Nephron progenitor cell (in vitro differentiated cells): ENCODE measurements around the gene RAD51B.
A peak's percentile ranks its signal among the peaks of the same experiment; 100 is the strongest.

Experiments
- DNase-seq: peaks from one replicate; pipeline ENCODE4 v3.0.0; 2021
- H3K27ac Mint-ChIP-seq: 2 replicates; pipeline ENCODE4 v1.8.0; 2021; ENCODE audit warnings: mild to moderate bottlenecking, moderate library complexity, mixed read lengths
- H3K27me3 Mint-ChIP-seq: 2 replicates; pipeline ENCODE4 v1.8.0; 2021; ENCODE audit warnings: mild to moderate bottlenecking, low read depth, mixed read lengths; ENCODE audit not compliant: poor library complexity
- H3K36me3 Mint-ChIP-seq: 2 replicates; pipeline ENCODE4 v1.8.0; 2021; ENCODE audit warnings: low read depth, mixed read lengths
- H3K4me1 Mint-ChIP-seq: 2 replicates; pipeline ENCODE4 v1.8.0; 2021; ENCODE audit warnings: mixed read lengths
- H3K4me3 Mint-ChIP-seq: 2 replicates; pipeline ENCODE4 v1.8.0; 2021; ENCODE audit warnings: mild to moderate bottlenecking, moderate library complexity, mixed read lengths
- H3K9me3 Mint-ChIP-seq: 2 replicates; pipeline ENCODE4 v1.8.0; 2021; ENCODE audit warnings: mild to moderate bottlenecking, moderate library complexity, mixed read lengths
- TF ChIP-seq, protein P1 (sequence below): fragments of 200-600 bp; sonication (generic); IDR thresholded peaks from 2 replicates; pipeline ENCODE4 v1.5.0; 2021; ENCODE audit warnings: antibody characterized with exemption

RAD51B gene

DNA sequence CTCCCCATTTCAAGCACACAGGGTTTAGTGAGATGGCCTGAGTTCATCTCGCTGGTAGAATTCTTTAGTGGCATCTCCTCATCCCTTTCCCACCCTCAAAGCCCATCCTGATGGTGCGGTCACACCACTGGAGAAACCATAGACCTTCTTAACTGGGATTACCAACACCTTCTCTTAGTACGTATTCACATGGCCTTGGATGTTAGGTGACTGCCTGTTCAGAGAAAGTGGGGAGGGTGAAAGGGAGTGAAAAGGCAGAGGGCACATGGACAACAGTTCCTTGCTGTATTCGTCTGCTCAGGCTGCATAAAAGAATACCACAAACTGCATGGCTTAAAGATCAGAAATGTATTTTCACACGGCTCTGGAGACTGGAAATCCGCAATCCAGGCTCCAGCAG lies 667.2 kb downstream of the RAD51B start:
- no peak for DNase-seq
- Mint-ChIP-seq H3K4me1 (peaks cover 66% of the 10 kb centered on the region), H3K4me3 (no peak overlapping the region), H3K27me3 (no peaks in the 10 kb centered on the region), H3K27ac (no peak overlapping the region), H3K9me3 (no peaks in the 10 kb centered on the region), H3K36me3 (peaks cover 5% of the 10 kb centered on the region)
- TF ChIP-seq, protein P1, sequence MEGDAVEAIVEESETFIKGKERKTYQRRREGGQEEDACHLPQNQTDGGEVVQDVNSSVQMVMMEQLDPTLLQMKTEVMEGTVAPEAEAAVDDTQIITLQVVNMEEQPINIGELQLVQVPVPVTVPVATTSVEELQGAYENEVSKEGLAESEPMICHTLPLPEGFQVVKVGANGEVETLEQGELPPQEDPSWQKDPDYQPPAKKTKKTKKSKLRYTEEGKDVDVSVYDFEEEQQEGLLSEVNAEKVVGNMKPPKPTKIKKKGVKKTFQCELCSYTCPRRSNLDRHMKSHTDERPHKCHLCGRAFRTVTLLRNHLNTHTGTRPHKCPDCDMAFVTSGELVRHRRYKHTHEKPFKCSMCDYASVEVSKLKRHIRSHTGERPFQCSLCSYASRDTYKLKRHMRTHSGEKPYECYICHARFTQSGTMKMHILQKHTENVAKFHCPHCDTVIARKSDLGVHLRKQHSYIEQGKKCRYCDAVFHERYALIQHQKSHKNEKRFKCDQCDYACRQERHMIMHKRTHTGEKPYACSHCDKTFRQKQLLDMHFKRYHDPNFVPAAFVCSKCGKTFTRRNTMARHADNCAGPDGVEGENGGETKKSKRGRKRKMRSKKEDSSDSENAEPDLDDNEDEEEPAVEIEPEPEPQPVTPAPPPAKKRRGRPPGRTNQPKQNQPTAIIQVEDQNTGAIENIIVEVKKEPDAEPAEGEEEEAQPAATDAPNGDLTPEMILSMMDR: no peak

DNA sequence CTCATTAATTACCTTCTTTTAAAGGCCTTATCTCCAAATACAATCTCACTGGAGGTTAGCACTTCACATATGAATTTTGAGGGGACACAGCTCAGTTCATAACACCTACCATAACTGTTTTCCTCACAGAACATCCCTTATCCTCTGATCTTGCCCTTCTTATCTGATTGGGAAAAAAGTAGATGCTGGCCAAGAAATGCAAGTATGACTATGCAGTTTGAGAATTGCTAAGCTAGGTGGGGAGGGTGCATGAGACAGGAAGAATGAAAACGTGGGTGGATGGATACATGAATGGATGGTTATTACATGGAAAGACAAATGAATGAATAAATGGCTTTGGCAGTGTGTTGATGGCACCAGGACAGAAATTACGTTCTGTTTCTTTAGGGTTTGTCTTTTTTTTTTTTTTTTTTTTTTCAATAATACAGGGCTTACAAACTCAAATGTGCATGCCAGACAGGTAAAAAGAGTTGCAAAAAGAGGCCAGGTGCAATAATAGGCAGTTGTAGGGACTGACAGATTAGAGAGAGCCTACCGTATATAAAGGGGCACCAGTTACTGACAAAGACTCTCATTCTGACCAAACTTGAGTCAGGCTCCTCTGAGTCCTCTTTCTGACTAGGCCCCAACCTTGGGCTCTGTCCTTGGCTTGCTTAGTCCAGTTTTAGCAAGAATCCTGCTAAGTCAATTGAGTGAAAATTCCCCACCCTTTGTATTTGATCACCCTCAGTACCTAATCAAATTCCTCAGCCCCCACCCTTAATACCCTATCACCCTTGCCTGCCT lies 668.4 kb downstream of the RAD51B start:
- Mint-ChIP-seq H3K36me3 (peaks cover 5% of the 10 kb centered on the region), H3K4me3 (no peak overlapping the region), H3K27me3 (no peaks in the 10 kb centered on the region), H3K9me3 (no peaks in the 10 kb centered on the region), H3K27ac (no peak overlapping the region), H3K4me1 (peaks cover 78% of the 10 kb centered on the region)
- DNase-seq: no peak
- TF ChIP-seq, protein P1: no peak

DNA sequence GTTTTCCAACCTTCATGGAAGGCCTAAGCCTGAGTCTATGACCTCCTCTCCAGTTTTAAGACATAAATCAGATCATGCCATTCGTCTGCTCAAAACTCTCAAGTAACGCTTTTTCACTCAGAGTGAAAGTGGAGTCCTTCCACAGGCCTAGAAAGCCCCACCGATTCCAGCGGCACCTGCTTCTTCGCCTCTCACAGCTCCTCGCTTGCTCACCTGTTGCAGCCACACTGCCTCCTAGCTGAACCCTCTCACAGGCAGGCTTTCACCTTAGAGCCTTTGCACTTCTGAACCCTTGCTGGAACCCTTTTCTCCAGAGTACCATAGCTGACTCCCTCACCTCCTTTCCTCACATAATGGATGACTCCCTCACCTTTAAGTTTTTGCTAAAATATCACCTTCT lies 672.2 kb downstream of the RAD51B start:
- Mint-ChIP-seq H3K27ac (peak overlapping the region; percentile 27), H3K9me3 (no peaks in the 10 kb centered on the region), H3K27me3 (no peaks in the 10 kb centered on the region), H3K4me1 (peaks cover 84% of the 10 kb centered on the region), H3K4me3 (peak overlapping the region; percentile 39), H3K36me3 (peaks cover 5% of the 10 kb centered on the region)
- TF ChIP-seq, protein P1: no peak
- no peak for DNase-seq

DNA sequence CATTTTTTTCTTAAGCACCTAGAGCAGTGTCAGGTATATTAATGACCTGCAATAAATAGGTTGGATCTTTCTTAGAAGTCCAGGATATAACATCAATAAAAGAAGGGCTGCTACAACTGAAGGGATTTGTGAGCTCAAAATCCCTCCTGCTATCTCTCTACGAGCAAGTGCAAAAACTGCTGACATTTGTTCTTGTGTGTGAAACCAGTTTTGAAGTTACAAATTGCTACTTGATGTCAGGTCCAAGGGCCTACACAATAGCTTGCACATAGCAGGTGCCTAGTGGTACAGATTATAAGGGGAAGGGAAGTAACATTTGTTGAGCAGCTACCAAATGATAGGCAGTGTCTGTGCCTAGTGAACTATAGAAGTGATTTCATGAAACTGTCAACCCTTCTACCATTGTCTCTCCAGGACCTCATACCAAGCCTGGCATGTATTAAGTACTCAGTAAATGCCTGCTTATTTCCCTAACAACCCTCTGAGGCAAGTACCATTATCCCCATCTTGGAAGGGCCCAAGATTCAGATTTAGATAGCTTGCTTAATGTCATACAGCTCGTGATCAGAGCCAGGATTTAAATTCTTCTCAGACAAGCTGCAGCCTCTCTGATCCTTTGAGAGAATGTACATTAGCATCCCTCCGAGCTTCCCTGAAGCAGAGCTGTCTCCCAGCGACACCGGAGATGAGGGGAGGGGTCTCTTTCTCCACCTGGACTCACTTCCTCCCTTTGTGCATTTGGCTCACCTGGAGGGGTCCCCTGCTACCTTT lies 673.0 kb downstream of the RAD51B start:
- Mint-ChIP-seq H3K4me3 (peak overlapping the region; percentile 14), H3K9me3 (no peaks in the 10 kb centered on the region), H3K36me3 (peaks cover 5% of the 10 kb centered on the region), H3K4me1 (peaks cover 83% of the 10 kb centered on the region), H3K27me3 (no peaks in the 10 kb centered on the region), H3K27ac (peak overlapping the region; percentile 97)
- TF ChIP-seq, protein P1: no peak
- no peak for DNase-seq

DNA sequence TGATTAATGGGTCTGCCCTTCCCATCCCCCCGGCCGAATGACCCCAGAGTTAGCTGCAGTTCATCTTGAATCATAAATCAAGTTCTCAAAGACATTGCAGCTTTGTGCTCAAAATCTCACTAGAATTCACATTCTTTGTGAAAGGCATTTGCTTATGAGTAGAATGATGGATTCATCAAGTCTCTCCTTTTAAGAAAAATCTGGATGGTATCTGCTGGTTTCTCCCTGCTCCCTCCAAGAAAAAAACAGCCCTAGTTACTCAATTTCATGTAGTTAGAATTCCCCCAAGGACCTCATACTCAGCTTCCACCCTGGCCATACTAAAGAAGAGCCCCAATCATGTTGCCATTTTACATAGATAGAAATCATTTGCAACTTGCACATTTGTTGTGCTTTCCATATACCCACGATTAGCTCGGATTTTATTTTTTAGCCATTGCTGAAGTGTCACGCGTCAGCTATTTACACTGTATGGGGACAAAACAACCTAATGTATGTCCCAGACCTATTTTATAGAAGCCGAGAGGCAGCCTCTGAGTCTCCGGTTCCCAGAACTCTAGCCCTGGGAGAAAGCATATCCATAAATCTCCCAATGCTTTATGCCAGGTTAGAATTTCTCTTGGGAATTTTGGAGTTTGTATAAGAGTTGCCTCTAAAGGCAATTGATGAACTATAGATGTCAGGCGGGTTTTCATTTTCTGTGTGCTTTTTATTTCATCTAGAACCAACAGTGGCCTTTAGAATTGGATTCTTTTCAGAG lies 673.8 kb downstream of the RAD51B start:
- Mint-ChIP-seq H3K27ac (peak overlapping the region; percentile 97), H3K4me1 (peaks cover 79% of the 10 kb centered on the region), H3K9me3 (no peaks in the 10 kb centered on the region), H3K4me3 (peak overlapping the region; percentile 14), H3K36me3 (peaks cover 6% of the 10 kb centered on the region), H3K27me3 (no peaks in the 10 kb centered on the region)
- TF ChIP-seq, protein P1: no peak
- peak; percentile 45 for DNase-seq
